Neuronal stem cell (in vitro differentiated cells): ENCODE measurements around the gene CLASP1.

Source experiments
- DNase-seq: peaks from one replicate; pipeline ENCODE4 v3.0.0-alpha.2; 2013; ENCODE audit warnings: low spot score
- H2AFZ ChIP-seq: one replicate; pipeline ENCODE4 v1.6.1; 2013; ENCODE audit warnings: mild to moderate bottlenecking, low read length, inconsistent platforms
- H2AK5ac ChIP-seq: 2 replicates; pipeline ENCODE4 v1.6.1; 2013; ENCODE audit warnings: low read depth, mild to moderate bottlenecking, inconsistent platforms, low read length, moderate library complexity, mixed read lengths
- H2BK120ac ChIP-seq: 2 replicates; pipeline ENCODE4 v1.6.1; 2013; ENCODE audit warnings: low read depth, mild to moderate bottlenecking, inconsistent platforms, low read length, moderate library complexity, mixed read lengths
- H2BK12ac ChIP-seq: one replicate; pipeline ENCODE4 v1.6.1; 2013; ENCODE audit warnings: low read length, inconsistent platforms
- H2BK15ac ChIP-seq: 2 replicates; pipeline ENCODE4 v1.6.1; 2013; ENCODE audit warnings: mild to moderate bottlenecking, low read length, inconsistent platforms, mixed read lengths
- H2BK5ac ChIP-seq: one replicate; pipeline ENCODE4 v1.6.1; 2013; ENCODE audit warnings: inconsistent platforms, mild to moderate bottlenecking, low read length, moderate library complexity
- H3K14ac ChIP-seq: one replicate; pipeline ENCODE4 v1.6.1; 2013; ENCODE audit warnings: low read length, inconsistent platforms
- H3K18ac ChIP-seq: 2 replicates; pipeline ENCODE4 v1.6.1; 2013; ENCODE audit warnings: low read length, inconsistent platforms
- H3K23ac ChIP-seq: 2 replicates; pipeline ENCODE4 v1.6.1; 2013; ENCODE audit warnings: low read depth, mild to moderate bottlenecking, mixed read lengths, low read length, inconsistent platforms; ENCODE audit not compliant: poor library complexity
- H3K27ac ChIP-seq: replicated peaks from 3 replicates; pipeline ENCODE4 v1.5.1; 2013; ENCODE audit warnings: low read length, inconsistent platforms
- H3K27me3 ChIP-seq, 3 experiments: 2 replicates each; pipeline ENCODE4 v1.6.1; 2013; ENCODE audit warnings: low read length in 3 of 3, mild to moderate bottlenecking in 2 of 3, inconsistent platforms in 1 of 3, low read depth in 1 of 3, mixed read lengths in 1 of 3, moderate library complexity in 1 of 3; ENCODE audit not compliant: control insufficient read depth in 3 of 3, insufficient read depth in 3 of 3
- H3K36me3 ChIP-seq, 2 donors: replicated peaks in 1 of 2; 2 replicates each; pipeline ENCODE4 v1.6.1; 2013; ENCODE audit warnings: low read length in 2 of 2; ENCODE audit not compliant: control insufficient read depth in 2 of 2, insufficient read depth in 2 of 2
- H3K4ac ChIP-seq: 2 replicates; pipeline ENCODE4 v1.6.1; 2013; ENCODE audit warnings: inconsistent platforms, mild to moderate bottlenecking, low read length, moderate library complexity
- H3K4me1 ChIP-seq, 2 donors: 1 replicate in 1 of 2; 2 replicates in 1 of 2; pipeline ENCODE4 v1.6.1; 2013; ENCODE audit warnings: low read length in 2 of 2, low read depth in 1 of 2; ENCODE audit not compliant: control insufficient read depth in 2 of 2, insufficient read depth in 1 of 2
- H3K4me2 ChIP-seq: one replicate; pipeline ENCODE4 v1.6.1; 2013; ENCODE audit warnings: mild to moderate bottlenecking, low read length, inconsistent platforms; ENCODE audit not compliant: insufficient read depth, poor library complexity, severe bottlenecking
- H3K4me3 ChIP-seq, 2 donors: 2 replicates each; pipeline ENCODE4 v1.5.1; 2013; ENCODE audit warnings: low read length in 2 of 2, mild to moderate bottlenecking in 2 of 2, inconsistent platforms in 1 of 2, moderate library complexity in 1 of 2
- H3K79me1 ChIP-seq: one replicate; pipeline ENCODE4 v1.6.1; 2013; ENCODE audit warnings: low read depth, mild to moderate bottlenecking, inconsistent platforms, low read length, moderate library complexity
- H3K9ac ChIP-seq: one replicate; pipeline ENCODE4 v1.6.1; 2013; ENCODE audit warnings: mild to moderate bottlenecking, low read depth, low read length, inconsistent platforms; ENCODE audit not compliant: poor library complexity
- H3K9me3 ChIP-seq, 2 donors: replicated peaks in 1 of 2; 2 replicates each; pipeline versions ENCODE3 to v1.6.1; 2013; ENCODE audit warnings: low read length in 2 of 2, mild to moderate bottlenecking in 2 of 2, inconsistent platforms in 1 of 2, low read depth in 1 of 2, mixed read lengths in 1 of 2, moderate library complexity in 1 of 2; ENCODE audit not compliant: control insufficient read depth in 2 of 2, insufficient read depth in 1 of 2
- H4K8ac ChIP-seq: one replicate; pipeline ENCODE4 v1.6.1; 2013; ENCODE audit warnings: low read depth, mild to moderate bottlenecking, inconsistent platforms, low read length, moderate library complexity
- H4K91ac ChIP-seq: one replicate; pipeline ENCODE4 v1.6.1; 2013; ENCODE audit warnings: low read length, low read depth, mild to moderate bottlenecking, inconsistent platforms; ENCODE audit not compliant: poor library complexity
- WGBS, 2 donors: extraction: QIAGEN DNeasy Blood & Tissue Kit; methylation state at CpG; one replicate each; pipeline ENCODE4 v1.1.7; 2013; ENCODE audit warnings: missing lambda C conversion rate in 2 of 2, mixed read lengths in 1 of 2; ENCODE audit not compliant: insufficient read length in 2 of 2, insufficient replicate concordance in 1 of 2; ENCODE audit errors: extremely low coverage in 2 of 2; 5-methylcytosine and 5-hydroxymethylcytosine counted together

CLASP1 gene

GRCh38 chr2:121343191-121343590, 306.1 kb downstream of the CLASP1 start:
- Histone ChIP-seq H3K9me3 (no peaks in the 10 kb centered on the region), H2BK12ac (no peak overlapping the region), H2BK5ac (no peak overlapping the region), H3K27me3 (no peaks in the 10 kb centered on the region), H3K9ac (no peak overlapping the region), H3K4me1 (no peaks in the 10 kb centered on the region), H2AFZ (no peak overlapping the region), H3K36me3 (peaks cover 19 to 100% of the 10 kb centered on the region in 2 donors), H3K14ac (no peak overlapping the region), H4K8ac (no peak overlapping the region), H3K4me3 (no peak overlapping the region), H3K79me1 (no peaks in the 10 kb centered on the region), H3K4me2 (no peak overlapping the region), H3K27ac (no peak overlapping the region), H2BK120ac (no peak overlapping the region), H3K4ac (no peak overlapping the region), H4K91ac (no peak overlapping the region), H3K18ac (no peak overlapping the region), H2BK15ac (no peak overlapping the region), H2AK5ac (no peak overlapping the region), H3K23ac (no peak overlapping the region)
- no CpG with 5 or more reads among the region's 2 CpGs for WGBS, 2 donors
- DNase-seq = no peak

- Histone ChIP-seq H3K4me1 (no peaks in the 10 kb centered on the region), H4K91ac (no peak overlapping the region), H3K36me3 (peaks cover 19 to 100% of the 10 kb centered on the region in 2 donors), H3K79me1 (no peaks in the 10 kb centered on the region), H3K27me3 (no peaks in the 10 kb centered on the region), H2BK12ac (no peak overlapping the region), H3K18ac (no peak overlapping the region), H3K4me3 (no peak overlapping the region), H3K9me3 (no peaks in the 10 kb centered on the region), H2AFZ (no peak overlapping the region), H2BK5ac (no peak overlapping the region), H2AK5ac (no peak overlapping the region), H2BK120ac (no peak overlapping the region), H3K9ac (no peak overlapping the region), H4K8ac (no peak overlapping the region), H3K14ac (no peak overlapping the region), H3K23ac (no peak overlapping the region), H3K27ac (no peak overlapping the region), H3K4ac (no peak overlapping the region), H2BK15ac (no peak overlapping the region), H3K4me2 (no peak overlapping the region)
- DNase-seq = no peak
- WGBS, 2 donors = no CpG with 5 or more reads among the region's 5 CpGs
Measured at GRCh38 chr2:121342751-121343150, 306.5 kb downstream of the CLASP1 start.

GRCh38 chr2:121340926-121341325, 308.3 kb downstream of the CLASP1 start:
- H4K8ac ChIP-seq = no peak overlapping the region
- H3K18ac ChIP-seq = no peak overlapping the region
- H2AFZ ChIP-seq = no peak overlapping the region
- H3K79me1 ChIP-seq = no peaks in the 10 kb centered on the region
- no peaks in the 10 kb centered on the region for H3K4me1 ChIP-seq
- H2BK5ac ChIP-seq = no peak overlapping the region
- no peak overlapping the region for H3K14ac ChIP-seq
- no peak overlapping the region for H3K4ac ChIP-seq
- H2BK12ac ChIP-seq = no peak overlapping the region
- H3K9ac ChIP-seq = no peak overlapping the region
- H3K23ac ChIP-seq = no peak overlapping the region
- H4K91ac ChIP-seq = no peak overlapping the region
- no peak overlapping the region for H2AK5ac ChIP-seq
- H3K36me3 ChIP-seq = peaks cover 14 to 88% of the 10 kb centered on the region in 2 donors
- H3K4me3 ChIP-seq = no peak overlapping the region
- no peaks in the 10 kb centered on the region for H3K9me3 ChIP-seq
- no peak overlapping the region for H3K4me2 ChIP-seq
- H2BK15ac ChIP-seq = no peak overlapping the region
- H3K27ac ChIP-seq = no peak overlapping the region
- no peaks in the 10 kb centered on the region for H3K27me3 ChIP-seq
- WGBS, 2 donors = no CpG with 5 or more reads among the region's 4 CpGs
- no peak overlapping the region for H2BK120ac ChIP-seq
- no peak for DNase-seq

DNA sequence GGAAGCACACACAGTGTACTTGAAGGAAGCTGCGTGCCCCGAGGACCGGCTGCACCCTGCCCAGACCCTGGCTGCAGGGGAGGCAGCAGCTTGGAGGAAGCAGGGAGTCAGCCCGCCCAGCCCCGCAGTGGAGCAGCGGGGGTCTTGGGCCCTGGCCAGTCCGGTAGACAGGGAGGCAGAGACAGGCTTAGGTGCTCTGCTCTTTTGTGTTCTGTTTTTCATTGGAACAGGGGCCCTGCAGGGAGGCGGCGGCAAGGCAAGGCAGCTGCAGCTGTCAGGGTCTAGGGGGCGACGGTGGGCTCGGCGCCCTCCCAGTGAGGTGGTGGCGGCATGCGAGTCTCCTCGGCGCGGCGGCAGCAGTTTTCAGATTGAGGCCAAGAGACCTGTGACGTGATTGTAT, 311.0 kb downstream of the CLASP1 start:
- no peaks in the 10 kb centered on the region for H3K27me3 ChIP-seq
- H3K18ac ChIP-seq = no peak overlapping the region
- H3K4ac ChIP-seq = no peak overlapping the region
- H3K36me3 ChIP-seq = peaks cover 10 to 62% of the 10 kb centered on the region in 2 donors
- H2BK12ac ChIP-seq = no peak overlapping the region
- H2BK5ac ChIP-seq = peak overlapping the region; percentile 66
- H3K14ac ChIP-seq = no peak overlapping the region
- H2BK120ac ChIP-seq = no peak overlapping the region
- H4K8ac ChIP-seq = no peak overlapping the region
- no peaks in the 10 kb centered on the region for H3K79me1 ChIP-seq
- no peak overlapping the region for H2AFZ ChIP-seq
- no CpG with 5 or more reads among the region's 20 CpGs for WGBS, 2 donors
- peak overlapping the region; percentile 78 for H3K9ac ChIP-seq
- H4K91ac ChIP-seq = no peak overlapping the region
- H2AK5ac ChIP-seq = no peak overlapping the region
- no peak overlapping the region for H3K4me2 ChIP-seq
- H3K9me3 ChIP-seq = no peaks in the 10 kb centered on the region
- H3K4me1 ChIP-seq = peaks cover 0 to 5% of the 10 kb centered on the region in 2 donors
- no peak overlapping the region for H2BK15ac ChIP-seq
- H3K27ac ChIP-seq = no peak overlapping the region
- no peak overlapping the region for H3K4me3 ChIP-seq
- H3K23ac ChIP-seq = no peak overlapping the region
- no peak for DNase-seq
